Stimulated activated CD8-positive, alpha-beta memory T cell treated with anti-CD3 and anti-CD28 coated beads, Interleukin-12 subunit alpha, Interleukin-12 subunit beta, amount 100 ng/mL, for 1 hour (primary cell): ENCODE data around the gene OR5C1.
"Not testable (repeated sequence)": the region's sequence is repeated elsewhere in the genome, so short reads cannot be mapped to it uniquely, and the experiment has no call there.

Source experiments
- DNase-seq: peaks from one replicate; pipeline ENCODE4 v3.0.0-alpha.2; 2020; ENCODE audit warnings: low read depth

Gene OR5C1

GRCh38 chr9:122788831-122789230 is at the start of gene OR5C1:
Gene OR5C1, plus strand, starts transcription at chr9:122788933. Its CDS starts 0 bp downstream, at chr9:122788933.
- no peak for DNase-seq

GRCh38 chr9:122742003-122742402 is 46.7 kb upstream of the OR5C1 start, which contains the start of gene OR1L6:
Gene OR1L6, plus strand, starts transcription at chr9:122742303. Its CDS starts 7,545 bp downstream, at chr9:122749848.
- DNase-seq, result no peak

- no peak for DNase-seq
Observed at GRCh38 chr9:122754825-122755224, 33.9 kb upstream of the OR5C1 start.

GRCh38 chr9:122767817-122768216 is 20.9 kb upstream of the OR5C1 start:
- DNase-seq, result no peak

GRCh38 chr9:122777052-122777451 is 11.7 kb upstream of the OR5C1 start:
- DNase-seq, result no peak

- DNase-seq, result no peak
Observed at GRCh38 chr9:122777935-122778627, 10.7 kb upstream of the OR5C1 start.

GRCh38 chr9:122779181-122779580 is 9.6 kb upstream of the OR5C1 start:
- no peak for DNase-seq

GRCh38 chr9:122780026-122780425 is 8.7 kb upstream of the OR5C1 start:
- no peak for DNase-seq

GRCh38 chr9:122781671-122782070 is 7.1 kb upstream of the OR5C1 start:
- DNase-seq, result no peak

- no peak for DNase-seq
Observed at GRCh38 chr9:122785269-122785668, 3.5 kb upstream of the OR5C1 start.

- no peak for DNase-seq
Observed at GRCh38 chr9:122786338-122786737, 2.4 kb upstream of the OR5C1 start.

GRCh38 chr9:122789256-122790046 is 718 bp downstream of the OR5C1 start:
- DNase-seq, result no peak

- DNase-seq, result no peak
Observed at GRCh38 chr9:122791872-122792669, 3.3 kb downstream of the OR5C1 start.

GRCh38 chr9:122797316-122798063 is 8.8 kb downstream of the OR5C1 start:
- no peak for DNase-seq

GRCh38 chr9:122800066-122801060 is 11.6 kb downstream of the OR5C1 start, which contains the start of gene OR1K1:
Gene OR1K1, plus strand, starts transcription at chr9:122800123. Its CDS starts 0 bp downstream, at chr9:122800123.
- no peak for DNase-seq

- no peak for DNase-seq
Observed at GRCh38 chr9:122806661-122807060, 17.9 kb downstream of the OR5C1 start.

GRCh38 chr9:122807271-122807900 is 18.7 kb downstream of the OR5C1 start:
- DNase-seq, result no peak

- DNase-seq, result no peak
Observed at GRCh38 chr9:122808141-122808540, 19.4 kb downstream of the OR5C1 start.

GRCh38 chr9:122809261-122809660 is 20.5 kb downstream of the OR5C1 start:
- not testable (repeated sequence) for DNase-seq
